Vagina (tissue), 2 donors: ENCODE measurements around the gene CHD8. TPM values are rescaled to one million over a fixed set of nuclear protein-coding genes. Genes with fewer than 3 reads are reported as not detected.

Experiments
- DNase-seq, 2 donors: peaks; one replicate each; pipeline ENCODE4 v3.0.0-alpha.2; 2017; ENCODE audit errors: extremely low spot score in 2 of 2
- H3K27ac ChIP-seq: fragments of 200-600 bp; sonication (generic); one replicate; pipeline ENCODE4 v1.5.1; 2019
- H3K27me3 ChIP-seq: fragments of 200-600 bp; sonication (generic); one replicate; pipeline ENCODE4 v1.5.1; 2019
- H3K36me3 ChIP-seq, 2 donors: fragments of 200-600 bp; sonication (generic); one replicate each; pipeline ENCODE4 v1.5.1; 2017 to 2019
- H3K4me1 ChIP-seq: fragments of 200-600 bp; sonication (generic); one replicate; pipeline ENCODE4 v1.5.1; 2019
- H3K4me3 ChIP-seq, 2 donors: fragments of 200-600 bp; sonication (generic); 1 replicate in 1 of 2; 2 replicates in 1 of 2; pipeline ENCODE4 v1.5.1; 2016 to 2019
- H3K9me3 ChIP-seq: fragments of 200-600 bp; sonication (generic); one replicate; pipeline ENCODE4 v1.5.1; 2019
- CTCF ChIP-seq, 3 experiments: fragments of 450-650 bp in 2 of 3; fragments of 200-600 bp in 1 of 3; sonication (generic) in 1 of 3; IDR thresholded peaks; one replicate each; pipeline ENCODE4 v1.5.1; 2017 to 2019; ENCODE audit warnings: antibody characterized with exemption in 3 of 3, mild to moderate bottlenecking in 2 of 3, moderate library complexity in 2 of 3
- POLR2A ChIP-seq, 2 donors: fragments of 450-650 bp; IDR thresholded peaks; one replicate each; pipeline ENCODE4 v1.6.1; 2017; ENCODE audit warnings: antibody characterized with exemption in 2 of 2, mild to moderate bottlenecking in 2 of 2, moderate library complexity in 2 of 2
- POLR2AphosphoS5 ChIP-seq, 2 donors: sonication (generic); formaldehyde crosslinking; IDR thresholded peaks; one replicate each; pipeline ENCODE4 v1.9.0; 2017; ENCODE audit warnings: antibody characterized with exemption in 2 of 2, mild to moderate bottlenecking in 2 of 2, low read depth in 1 of 2; ENCODE audit not compliant: insufficient read depth in 1 of 2
- intact Hi-C: fragments of 100-400 bp; cut with DNase I; formaldehyde crosslinking; loops from one replicate; pipeline ENCODE4 v1.15.1; 2023
- total RNA-seq: library from RNA; depleted of rRNA; stranded (reverse); fragments of >200 nt; gene quantifications from one replicate; pipeline ENCODE4 v1.2.3, GENCODE V29; 2016

CHD8 gene
- total RNA-seq, 1 donor from 2014 or later, result 61.1 TPM

DNA sequence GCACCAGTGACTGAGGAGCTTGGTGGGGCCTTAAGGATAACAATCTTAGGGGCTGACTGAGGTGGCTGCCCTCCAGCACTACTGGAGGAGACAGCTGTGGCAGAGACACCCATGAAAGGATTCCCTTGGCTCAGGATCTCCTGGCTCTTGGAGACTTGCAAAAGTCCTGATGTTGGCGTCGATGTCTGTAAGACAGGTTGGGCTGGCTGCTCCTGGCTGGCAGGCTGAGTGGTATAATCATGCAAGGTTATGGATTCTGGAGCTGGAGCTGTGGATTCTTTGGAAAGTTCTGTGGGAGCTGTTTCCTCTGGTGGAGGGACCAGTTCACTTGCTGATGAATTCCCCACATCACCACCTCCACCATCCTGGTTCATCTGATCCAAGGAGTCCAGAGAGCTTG, 24.8 kb downstream of the CHD8 start:
- TF ChIP-seq CTCF (IDR thresholded peaks at IDR 0.05) (no peak), POLR2AphosphoS5 (IDR thresholded peaks at IDR 0.05; ENCODE audit: insufficient read depth in 1 of 2, low read depth in 1 of 2) (no peak), POLR2A (IDR thresholded peaks at IDR 0.05) (no peak)
- DNase-seq, result no peak
- H3K36me3 ChIP-seq, result peaks cover 0 to 50% of the 10 kb centered on the region in 2 donors

GRCh38 chr14:21428930-21429329, 27.0 kb downstream of the CHD8 start:
- peaks cover 0 to 72% of the 10 kb centered on the region in 2 donors for H3K36me3 ChIP-seq

More for the DNA sequence above, 24.8 kb downstream of the CHD8 start:
- H3K27me3 ChIP-seq, result no peaks in the 10 kb centered on the region
- intact Hi-C loops, result no loop called here
- H3K4me3 ChIP-seq, result no peak overlapping the region
- H3K4me1 ChIP-seq, result peaks cover 15% of the 10 kb centered on the region
- no peak overlapping the region for H3K27ac ChIP-seq
- H3K9me3 ChIP-seq, result no peaks in the 10 kb centered on the region

DNA sequence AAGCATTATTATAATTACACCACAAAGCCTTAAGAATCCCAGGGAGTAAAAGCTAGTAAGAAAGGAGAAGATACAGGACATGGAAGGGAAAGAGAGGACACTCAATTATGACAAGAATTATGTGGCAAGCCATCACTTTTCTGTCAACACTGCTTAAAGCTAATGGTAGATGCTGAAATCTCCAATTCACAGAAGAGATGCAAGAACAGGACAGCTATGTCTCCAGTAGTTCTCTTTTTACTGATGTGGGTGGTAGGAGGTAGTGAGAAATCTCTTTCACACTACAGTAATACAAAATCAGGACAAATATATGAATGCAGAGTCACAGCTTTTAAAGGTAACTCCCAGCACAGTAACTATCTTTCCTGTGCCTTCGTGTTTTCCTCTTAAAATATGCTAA, 29.2 kb downstream of the CHD8 start:
- no peaks in the 10 kb centered on the region for H3K4me1 ChIP-seq
- intact Hi-C loops, result no loop called here
- H3K36me3 ChIP-seq, result peaks cover 0 to 92% of the 10 kb centered on the region in 2 donors
- DNase-seq, result no peak
- TF ChIP-seq POLR2AphosphoS5 (IDR thresholded peaks at IDR 0.05; ENCODE audit: insufficient read depth in 1 of 2, low read depth in 1 of 2) (no peak), POLR2A (IDR thresholded peaks at IDR 0.05) (no peak), CTCF (IDR thresholded peaks at IDR 0.05) (no peak)
- no peak overlapping the region for H3K4me3 ChIP-seq
- no peaks in the 10 kb centered on the region for H3K9me3 ChIP-seq
- H3K27ac ChIP-seq, result no peak overlapping the region
- H3K27me3 ChIP-seq, result no peaks in the 10 kb centered on the region

More at GRCh38 chr14:21428930-21429329, 27.0 kb downstream of the CHD8 start:
- intact Hi-C loops, result no loop called here
- Histone ChIP-seq H3K9me3 (no peaks in the 10 kb centered on the region), H3K4me3 (no peak overlapping the region), H3K4me1 (no peaks in the 10 kb centered on the region), H3K27me3 (no peaks in the 10 kb centered on the region), H3K27ac (no peak overlapping the region)
- TF ChIP-seq POLR2A (IDR thresholded peaks at IDR 0.05) (no peak), CTCF (IDR thresholded peaks at IDR 0.05) (no peak), POLR2AphosphoS5 (IDR thresholded peaks at IDR 0.05; ENCODE audit: insufficient read depth in 1 of 2, low read depth in 1 of 2) (no peak)
- DNase-seq, result no peak

DNA sequence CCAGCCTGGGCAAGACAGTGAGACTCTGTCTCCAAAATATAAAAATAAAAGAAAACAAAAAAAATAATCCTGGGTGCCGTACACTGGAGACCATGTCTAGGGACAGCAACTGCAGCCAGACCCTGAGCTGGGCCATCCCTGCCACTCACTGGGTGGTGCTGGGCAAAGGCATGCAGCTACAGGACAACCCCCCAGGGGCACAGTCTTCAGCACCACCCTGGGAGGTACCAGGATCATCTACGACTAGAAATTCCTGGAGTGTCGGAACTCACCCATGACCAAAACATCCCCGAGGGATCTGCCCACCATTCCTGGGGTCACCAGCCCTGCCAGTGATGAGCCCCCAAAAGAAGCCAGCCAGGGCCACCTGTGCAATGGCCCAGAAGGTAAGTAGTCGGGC, 36.4 kb downstream of the CHD8 start:
- H3K36me3 ChIP-seq, result peaks cover 0 to 79% of the 10 kb centered on the region in 2 donors
- intact Hi-C loops, result no loop called here
- no peak for TF ChIP-seq POLR2A (IDR thresholded peaks at IDR 0.05)
- TF ChIP-seq CTCF (IDR thresholded peaks at IDR 0.05), result no peak
- TF ChIP-seq POLR2AphosphoS5 (IDR thresholded peaks at IDR 0.05; ENCODE audit: insufficient read depth in 1 of 2, low read depth in 1 of 2), result no peak
- H3K9me3 ChIP-seq, result no peaks in the 10 kb centered on the region
- H3K27ac ChIP-seq, result no peak overlapping the region
- no peak for DNase-seq
- no peak overlapping the region for H3K4me3 ChIP-seq
- no peaks in the 10 kb centered on the region for H3K27me3 ChIP-seq
- no peaks in the 10 kb centered on the region for H3K4me1 ChIP-seq

GRCh38 chr14:21415329-21415728, 40.6 kb downstream of the CHD8 start:
- Histone ChIP-seq H3K4me1 (no peaks in the 10 kb centered on the region), H3K4me3 (no peak overlapping the region), H3K36me3 (peaks cover 0 to 81% of the 10 kb centered on the region in 2 donors), H3K27ac (no peak overlapping the region), H3K9me3 (no peaks in the 10 kb centered on the region), H3K27me3 (no peaks in the 10 kb centered on the region)
- DNase-seq, result no peak
- intact Hi-C loops, result no loop called here
- no peak for TF ChIP-seq POLR2AphosphoS5 (IDR thresholded peaks at IDR 0.05; ENCODE audit: insufficient read depth in 1 of 2, low read depth in 1 of 2)
